ENCODE results near the gene KDM5A. TPM values are rescaled to one million over a fixed set of nuclear protein-coding genes. Genes with fewer than 3 reads are reported as not detected.

The KDM5A gene
- polyA plus RNA-seq, 3 donors = 12.2 to 31.4 (median 17.1) TPM

GRCh38 chr12:247271-247670 lies 141.8 kb downstream of the KDM5A start:
- Histone ChIP-seq H3K9me3 (replicated peaks in 1 of 2; ENCODE audit: control insufficient read depth in 1 of 2, insufficient read depth in 1 of 2, low read length in 2 of 2) (peaks cover 8 to 18% of the 10 kb centered on the region in 2 donors), H3K27ac (ENCODE audit: low read depth in 1 of 2, low read length in 2 of 2) (no peak overlapping the region), H3K4me3 (replicated peaks in 1 of 3; ENCODE audit: low read depth in 2 of 3, low read length in 3 of 3) (no peak overlapping the region), H3K36me3 (replicated peaks in 1 of 2; ENCODE audit: control insufficient read depth in 1 of 2, insufficient read depth in 2 of 2, low read length in 2 of 2) (no peaks in the 10 kb centered on the region), H3K79me2 (ENCODE audit: insufficient read depth, low read length) (no peaks in the 10 kb centered on the region), H4K20me1 (ENCODE audit: insufficient read depth, low read length) (no peaks in the 10 kb centered on the region), H2AFZ (ENCODE audit: insufficient read depth, low read depth, low read length, poor library complexity, severe bottlenecking) (no peak overlapping the region), H3K4me1 (ENCODE audit: control insufficient read depth in 1 of 2, insufficient read depth in 2 of 2, low read length in 2 of 2) (no peaks in the 10 kb centered on the region), H3K27me3 (ENCODE audit: control insufficient read depth in 2 of 2, insufficient read depth in 2 of 2, low read length in 2 of 2) (no peaks in the 10 kb centered on the region), H3K4me2 (replicated peaks; ENCODE audit: extremely low read depth, low read length, poor library complexity, severe bottlenecking) (no peak overlapping the region), H3K9ac (ENCODE audit: insufficient read depth, low read length, poor library complexity, severe bottlenecking) (no peak overlapping the region)
- no peak overlapping the region for H3K27ac Mint-ChIP-seq
- no peaks in the 10 kb centered on the region for H3K36me3 Mint-ChIP-seq
- peaks cover 11 to 32% (median 22%) of the 10 kb centered on the region in 7 donors for H3K9me3 Mint-ChIP-seq
- peaks cover 7 to 14% (median 10%) of the 10 kb centered on the region in 3 donors for H3K27me3 Mint-ChIP-seq (ENCODE audit: low read depth in 3 of 3)
- WGBS (ENCODE audit: insufficient coverage) = no CpG with 5 or more reads among the region's 3 CpGs
- intact Hi-C loops (cut with micrococcal nuclease) = no loop called here
- TF ChIP-seq CTCF (IDR thresholded peaks at IDR 0.05) = no peak
- no peak overlapping the region for H3K4me3 Mint-ChIP-seq
- no peak for DNase-seq
- no peaks in the 10 kb centered on the region for H3K4me1 Mint-ChIP-seq

DNA sequence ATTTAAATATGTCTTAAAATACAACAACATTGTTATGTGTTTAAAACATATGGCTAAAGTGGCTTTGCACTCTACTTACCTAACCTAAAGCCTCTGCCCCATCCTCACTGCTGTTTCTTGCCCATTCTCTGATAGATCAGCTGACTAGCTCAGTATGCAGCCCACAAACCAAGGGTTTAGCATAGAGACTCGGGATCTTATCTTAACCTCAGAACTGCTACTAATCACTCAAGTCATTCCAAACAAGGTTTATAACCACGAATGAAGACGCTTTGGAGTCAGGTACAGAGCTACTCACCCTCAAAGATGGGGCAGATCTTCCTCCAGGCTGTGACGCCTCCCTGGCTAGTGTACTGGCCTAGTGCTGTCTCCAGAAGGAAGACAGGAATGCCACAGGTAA lies 145.7 kb downstream of the KDM5A start:
- peaks cover 8 to 17% of the 10 kb centered on the region in 2 donors for H3K9me3 ChIP-seq (replicated peaks in 1 of 2; ENCODE audit: control insufficient read depth in 1 of 2, insufficient read depth in 1 of 2, low read length in 2 of 2)
- H3K4me3 Mint-ChIP-seq = no peak overlapping the region
- TF ChIP-seq CTCF (IDR thresholded peaks at IDR 0.05) = no peak

More for the DNA sequence above, 145.7 kb downstream of the KDM5A start:
- Histone ChIP-seq H2AFZ (ENCODE audit: insufficient read depth, low read depth, low read length, poor library complexity, severe bottlenecking) (no peak overlapping the region), H3K36me3 (replicated peaks in 1 of 2; ENCODE audit: control insufficient read depth in 1 of 2, insufficient read depth in 2 of 2, low read length in 2 of 2) (no peaks in the 10 kb centered on the region), H3K79me2 (ENCODE audit: insufficient read depth, low read length) (no peaks in the 10 kb centered on the region), H3K4me3 (replicated peaks in 1 of 3; ENCODE audit: low read depth in 2 of 3, low read length in 3 of 3) (no peak overlapping the region), H3K27ac (ENCODE audit: low read depth in 1 of 2, low read length in 2 of 2) (no peak overlapping the region), H3K9ac (ENCODE audit: insufficient read depth, low read length, poor library complexity, severe bottlenecking) (no peak overlapping the region), H3K4me1 (ENCODE audit: control insufficient read depth in 1 of 2, insufficient read depth in 2 of 2, low read length in 2 of 2) (no peaks in the 10 kb centered on the region), H4K20me1 (ENCODE audit: insufficient read depth, low read length) (no peaks in the 10 kb centered on the region), H3K27me3 (ENCODE audit: control insufficient read depth in 2 of 2, insufficient read depth in 2 of 2, low read length in 2 of 2) (no peaks in the 10 kb centered on the region), H3K4me2 (replicated peaks; ENCODE audit: extremely low read depth, low read length, poor library complexity, severe bottlenecking) (no peak overlapping the region)
- DNase-seq = no peak
- intact Hi-C loops (cut with micrococcal nuclease) = no loop called here
- peaks cover 12 to 17% (median 13%) of the 10 kb centered on the region in 3 donors for H3K27me3 Mint-ChIP-seq (ENCODE audit: low read depth in 3 of 3)
- WGBS (ENCODE audit: insufficient coverage) = 38% methylated on average over 1 of the region's 4 CpGs
- no peaks in the 10 kb centered on the region for H3K36me3 Mint-ChIP-seq
- H3K9me3 Mint-ChIP-seq = peaks cover 12 to 31% (median 22%) of the 10 kb centered on the region in 7 donors
- H3K4me1 Mint-ChIP-seq = no peaks in the 10 kb centered on the region
- H3K27ac Mint-ChIP-seq = no peak overlapping the region

Measured in CD14-positive monocyte (primary cell).